Kidney epithelial cell (primary cell): ENCODE measurements around the gene CLIP2. TPM values are rescaled to one million over a fixed set of nuclear protein-coding genes. Genes with fewer than 3 reads are reported as not detected.
A peak's percentile ranks its signal among the peaks of the same experiment; 100 is the strongest.
"Not testable (repeated sequence)": the region's sequence is repeated elsewhere in the genome, so short reads cannot be mapped to it uniquely, and the experiment has no call there.

Experiments used
- DNase-seq: peaks from one replicate; pipeline ENCODE4 v3.0.0-alpha.2; 2010; ENCODE audit warnings: low read depth
- H3K27me3 ChIP-seq: 2 replicates; pipeline ENCODE4 v1.6.0; 2011; ENCODE audit warnings: low read length; ENCODE audit not compliant: control insufficient read depth, insufficient read depth
- H3K36me3 ChIP-seq: 2 replicates; pipeline ENCODE4 v1.5.1; 2011; ENCODE audit warnings: low read length; ENCODE audit not compliant: control insufficient read depth, insufficient read depth
- H3K4me3 ChIP-seq: 2 replicates; pipeline ENCODE4 v1.5.1; 2011; ENCODE audit warnings: low read depth, mild to moderate bottlenecking, control low read depth, low read length
- CTCF ChIP-seq: IDR thresholded peaks from 2 replicates; pipeline ENCODE4 v1.5.1; 2011; ENCODE audit warnings: mild to moderate bottlenecking, moderate library complexity, low read length, control low read depth, inconsistent platforms; ENCODE audit not compliant: insufficient read depth, poor library complexity, severe bottlenecking
- total RNA-seq: library from RNA; depleted of rRNA; stranded (reverse); fragments of >200 nt; gene quantifications from 2 replicates; pipeline ENCODE4 v1.2.3, GENCODE V29; 2015

CLIP2 gene
- total RNA-seq, 1 donor from 2014 or later = 46.3 TPM

- DNase-seq = no peak
- no peak for TF ChIP-seq CTCF
These were observed 130.8 kb downstream of the CLIP2 start for GRCh38 chr7:74420006-74420405.

GRCh38 chr7:74424291-74424880 lies 135.2 kb downstream of the CLIP2 start:
- DNase-seq = no peak
- TF ChIP-seq CTCF = no peak
- no peak overlapping the region for H3K4me3 ChIP-seq
- H3K27me3 ChIP-seq = no peaks in the 10 kb centered on the region
- no peaks in the 10 kb centered on the region for H3K36me3 ChIP-seq

More at GRCh38 chr7:74420006-74420405, 130.8 kb downstream of the CLIP2 start:
- Histone ChIP-seq H3K36me3 (no peaks in the 10 kb centered on the region), H3K27me3 (no peaks in the 10 kb centered on the region), H3K4me3 (no peak overlapping the region)

GRCh38 chr7:74428023-74428422 lies 138.8 kb downstream of the CLIP2 start:
- no peaks in the 10 kb centered on the region for H3K36me3 ChIP-seq
- H3K4me3 ChIP-seq = no peak overlapping the region
- H3K27me3 ChIP-seq = no peaks in the 10 kb centered on the region
- TF ChIP-seq CTCF = no peak
- DNase-seq = no peak

- Histone ChIP-seq H3K4me3 (no peak overlapping the region), H3K27me3 (no peaks in the 10 kb centered on the region), H3K36me3 (no peaks in the 10 kb centered on the region)
- TF ChIP-seq CTCF = no peak
- DNase-seq = peak; percentile 62
These were observed 140.0 kb downstream of the CLIP2 start for GRCh38 chr7:74429153-74429747.

GRCh38 chr7:74430409-74430808 lies 141.2 kb downstream of the CLIP2 start:
- not testable (repeated sequence) for H3K4me3 ChIP-seq, H3K36me3 ChIP-seq, H3K27me3 ChIP-seq, DNase-seq

GRCh38 chr7:74430961-74431466 lies 141.8 kb downstream of the CLIP2 start:
- H3K27me3 ChIP-seq = no peaks in the 10 kb centered on the region
- DNase-seq = no peak
- no peak overlapping the region for H3K4me3 ChIP-seq
- H3K36me3 ChIP-seq = no peaks in the 10 kb centered on the region
- no peak for TF ChIP-seq CTCF

- H3K4me3 ChIP-seq, H3K36me3 ChIP-seq, H3K27me3 ChIP-seq, DNase-seq: not testable (repeated sequence)
These were observed 148.0 kb downstream of the CLIP2 start for GRCh38 chr7:74437291-74437571.
